GM19099 (cell line): ENCODE data around the gene KDM6B.
A peak's percentile ranks its signal among the peaks of the same experiment; 100 is the strongest.

Experiments
- POLR2A ChIP-seq: IDR thresholded peaks from 3 replicates; pipeline ENCODE4 v1.6.1; 2011; ENCODE audit warnings: low read depth; ENCODE audit not compliant: insufficient read length; ENCODE audit errors: extremely low read depth

The KDM6B gene

DNA sequence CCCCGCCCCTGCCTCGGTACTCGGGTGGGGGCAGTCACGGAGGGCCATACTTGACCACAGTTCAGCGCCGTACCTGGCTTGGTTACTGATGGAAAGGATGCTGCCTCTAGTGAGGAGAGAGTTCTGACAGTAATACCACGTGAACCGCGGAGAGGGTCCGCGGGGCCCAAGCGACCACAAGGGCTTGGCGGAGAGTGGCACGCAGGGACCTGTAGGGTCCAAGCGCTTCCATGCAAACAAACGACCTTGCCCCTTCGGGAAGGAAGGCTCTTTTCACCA, 9.2 kb downstream of the KDM6B start:
- TF ChIP-seq POLR2A: no peak

DNA sequence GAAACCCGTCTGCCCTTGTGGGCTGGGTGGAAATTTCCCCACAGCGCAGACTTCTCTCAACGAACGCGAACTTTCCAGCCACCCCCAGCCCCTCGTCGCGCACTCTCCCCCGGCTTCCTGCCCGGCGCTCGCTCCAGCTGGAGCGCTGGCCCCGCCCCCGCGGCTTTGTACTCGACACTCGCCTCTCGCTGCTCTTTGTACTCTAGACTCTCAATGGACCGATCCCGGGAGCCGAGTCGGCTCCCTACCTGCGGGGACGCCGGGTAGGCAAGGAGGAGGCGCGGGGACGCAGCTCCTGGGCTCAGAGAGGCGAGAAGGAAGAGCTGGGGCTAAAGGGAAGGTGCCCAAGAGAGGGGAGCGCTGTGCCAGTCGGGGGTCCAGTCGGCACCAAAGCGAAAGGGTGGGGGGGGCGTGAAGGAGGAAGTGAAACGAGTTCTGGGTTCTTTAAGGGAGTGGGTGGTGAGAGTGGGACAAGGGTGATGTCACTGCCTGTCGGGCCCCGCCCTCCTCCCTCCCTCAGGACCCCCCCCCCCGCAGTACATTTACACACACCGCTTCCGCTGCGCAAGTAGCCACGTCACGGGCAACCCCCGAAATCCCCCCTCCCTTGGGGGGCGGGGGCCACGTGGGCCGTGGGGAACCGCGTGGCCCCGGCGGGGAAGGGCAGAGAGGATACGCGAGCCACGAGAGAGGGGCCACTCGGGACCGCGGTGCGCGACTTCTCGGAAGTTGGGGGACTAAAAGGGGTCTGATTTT, 9.7 kb downstream of the KDM6B start:
- peak; percentile 62 for TF ChIP-seq POLR2A

DNA sequence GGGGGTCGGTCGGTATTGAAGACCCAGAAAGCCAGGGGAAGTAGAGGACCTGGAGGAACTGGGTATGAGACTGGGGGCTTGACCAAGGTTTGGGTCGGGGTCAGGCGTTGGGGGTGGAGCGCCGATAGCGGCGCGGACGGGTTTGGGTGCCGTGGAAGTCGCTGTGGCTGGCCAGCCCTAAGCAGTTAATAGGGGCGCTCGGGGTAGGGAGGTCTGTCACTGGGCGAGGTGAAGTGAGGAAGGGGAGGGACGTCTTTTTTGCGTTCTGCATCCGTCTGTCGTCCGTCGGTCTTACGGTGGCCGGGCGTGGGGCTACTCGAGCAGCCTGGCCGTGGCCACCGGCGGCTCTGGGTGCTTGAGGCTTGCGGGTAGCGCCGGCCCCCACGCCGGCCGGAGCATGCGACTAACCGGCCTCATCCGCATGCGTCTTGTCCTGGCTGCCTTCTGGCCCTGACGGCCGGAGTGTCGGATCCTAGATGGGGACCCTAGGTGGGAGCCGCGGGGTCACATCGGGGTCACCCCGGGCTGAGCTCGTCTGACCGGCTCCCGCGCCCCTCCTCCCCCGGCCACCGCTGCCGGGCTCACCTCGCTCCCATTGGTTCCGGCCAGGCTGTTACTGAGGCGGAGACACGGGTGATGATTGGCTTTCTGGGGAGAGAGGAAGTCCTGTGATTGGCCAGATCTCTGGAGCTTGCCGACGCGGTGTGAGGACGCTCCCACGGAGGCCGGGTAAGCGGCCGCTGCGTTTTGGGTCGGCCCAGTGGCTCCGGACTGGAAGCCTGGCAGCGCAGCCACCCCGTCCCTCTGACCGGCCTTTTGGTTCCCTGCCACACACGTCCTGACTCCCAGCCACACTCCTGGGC, 10.5 kb downstream of the KDM6B start:
- TF ChIP-seq POLR2A: peak; percentile 36

DNA sequence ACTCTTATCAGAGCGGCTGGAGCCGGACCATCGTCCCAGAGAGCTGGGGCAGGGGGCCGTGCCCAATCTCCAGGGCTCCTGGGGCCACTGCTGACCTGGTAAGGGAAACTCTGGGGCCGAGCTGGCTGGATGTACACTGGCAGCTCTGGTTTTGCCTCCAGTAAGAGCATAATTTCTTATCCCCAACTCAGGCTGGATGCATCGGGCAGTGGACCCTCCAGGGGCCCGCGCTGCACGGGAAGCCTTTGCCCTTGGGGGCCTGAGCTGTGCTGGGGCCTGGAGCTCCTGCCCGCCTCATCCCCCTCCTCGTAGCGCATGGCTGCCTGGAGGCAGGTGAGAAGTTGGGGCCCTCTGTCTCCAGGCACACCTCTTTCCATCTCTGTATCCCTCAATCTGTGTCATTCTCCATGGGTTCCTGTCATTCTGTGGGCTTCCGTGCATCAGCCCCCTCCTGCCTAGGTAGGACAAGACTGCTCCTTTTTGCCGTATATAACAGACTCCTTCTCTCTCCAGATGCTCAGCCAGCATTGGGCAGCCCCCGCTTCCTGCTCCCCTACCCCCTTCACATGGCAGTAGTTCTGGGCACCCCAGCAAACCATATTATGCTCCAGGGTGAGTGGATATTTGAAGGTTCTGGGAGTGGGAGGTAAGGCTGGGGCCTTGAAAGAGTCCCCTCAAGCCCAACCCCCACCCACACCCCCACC, 11.5 kb downstream of the KDM6B start:
- TF ChIP-seq POLR2A: no peak

DNA sequence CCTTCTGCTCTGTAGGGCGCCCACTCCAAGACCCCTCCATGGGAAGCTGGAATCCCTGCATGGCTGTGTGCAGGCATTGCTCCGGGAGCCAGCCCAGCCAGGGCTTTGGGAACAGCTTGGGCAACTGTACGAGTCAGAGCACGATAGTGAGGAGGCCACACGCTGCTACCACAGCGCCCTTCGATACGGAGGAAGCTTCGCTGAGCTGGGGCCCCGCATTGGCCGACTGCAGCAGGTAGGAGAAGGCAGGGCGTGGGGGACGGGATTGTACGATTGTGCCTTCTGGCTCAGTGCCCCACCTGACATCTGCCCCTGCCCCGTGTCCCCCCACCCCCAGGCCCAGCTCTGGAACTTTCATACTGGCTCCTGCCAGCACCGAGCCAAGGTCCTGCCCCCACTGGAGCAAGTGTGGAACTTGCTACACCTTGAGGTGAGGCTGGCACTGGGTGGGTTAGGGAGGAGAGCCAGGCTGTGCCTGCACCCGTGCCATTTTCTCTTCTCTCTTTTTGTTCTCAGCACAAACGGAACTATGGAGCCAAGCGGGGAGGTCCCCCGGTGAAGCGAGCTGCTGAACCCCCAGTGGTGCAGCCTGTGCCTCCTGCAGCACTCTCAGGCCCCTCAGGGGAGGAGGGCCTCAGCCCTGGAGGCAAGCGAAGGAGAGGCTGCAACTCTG, 12.2 kb downstream of the KDM6B start:
- TF ChIP-seq POLR2A: no peak

DNA sequence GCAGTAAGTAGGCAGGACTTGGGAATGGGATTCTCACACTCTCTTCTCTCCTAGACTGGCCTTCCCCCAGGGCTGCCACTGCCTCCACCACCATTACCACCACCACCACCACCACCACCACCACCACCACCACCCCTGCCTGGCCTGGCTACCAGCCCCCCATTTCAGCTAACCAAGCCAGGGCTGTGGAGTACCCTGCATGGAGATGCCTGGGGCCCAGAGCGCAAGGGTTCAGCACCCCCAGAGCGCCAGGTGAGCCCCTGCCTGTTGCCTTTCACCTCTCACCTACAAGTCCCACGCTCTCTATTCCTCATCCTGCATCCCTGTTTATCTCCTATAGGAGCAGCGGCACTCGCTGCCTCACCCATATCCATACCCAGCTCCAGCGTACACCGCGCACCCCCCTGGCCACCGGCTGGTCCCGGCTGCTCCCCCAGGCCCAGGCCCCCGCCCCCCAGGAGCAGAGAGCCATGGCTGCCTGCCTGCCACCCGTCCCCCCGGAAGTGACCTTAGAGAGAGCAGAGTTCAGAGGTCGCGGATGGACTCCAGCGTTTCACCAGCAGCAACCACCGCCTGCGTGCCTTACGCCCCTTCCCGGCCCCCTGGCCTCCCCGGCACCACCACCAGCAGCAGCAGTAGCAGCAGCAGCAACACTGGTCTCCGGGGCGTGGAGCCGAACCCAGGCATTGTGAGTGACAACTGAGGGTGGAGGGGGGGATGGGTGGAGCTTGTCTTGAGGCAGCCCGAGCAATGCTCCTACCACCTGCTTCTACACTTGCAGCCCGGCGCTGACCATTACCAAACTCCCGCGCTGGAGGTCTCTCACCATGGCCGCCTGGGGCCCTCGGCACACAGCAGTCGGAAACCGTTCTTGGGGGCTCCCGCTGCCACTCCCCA, 13.0 kb downstream of the KDM6B start:
- no peak for TF ChIP-seq POLR2A

DNA sequence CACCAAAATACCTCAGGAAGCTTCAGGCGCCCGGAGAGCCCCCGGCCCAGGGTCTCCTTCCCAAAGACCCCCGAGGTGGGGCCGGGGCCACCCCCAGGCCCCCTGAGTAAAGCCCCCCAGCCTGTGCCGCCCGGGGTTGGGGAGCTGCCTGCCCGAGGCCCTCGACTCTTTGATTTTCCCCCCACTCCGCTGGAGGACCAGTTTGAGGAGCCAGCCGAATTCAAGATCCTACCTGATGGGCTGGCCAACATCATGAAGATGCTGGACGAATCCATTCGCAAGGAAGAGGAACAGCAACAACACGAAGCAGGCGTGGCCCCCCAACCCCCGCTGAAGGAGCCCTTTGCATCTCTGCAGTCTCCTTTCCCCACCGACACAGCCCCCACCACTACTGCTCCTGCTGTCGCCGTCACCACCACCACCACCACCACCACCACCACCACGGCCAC, 14.1 kb downstream of the KDM6B start:
- TF ChIP-seq POLR2A: no peak

DNA sequence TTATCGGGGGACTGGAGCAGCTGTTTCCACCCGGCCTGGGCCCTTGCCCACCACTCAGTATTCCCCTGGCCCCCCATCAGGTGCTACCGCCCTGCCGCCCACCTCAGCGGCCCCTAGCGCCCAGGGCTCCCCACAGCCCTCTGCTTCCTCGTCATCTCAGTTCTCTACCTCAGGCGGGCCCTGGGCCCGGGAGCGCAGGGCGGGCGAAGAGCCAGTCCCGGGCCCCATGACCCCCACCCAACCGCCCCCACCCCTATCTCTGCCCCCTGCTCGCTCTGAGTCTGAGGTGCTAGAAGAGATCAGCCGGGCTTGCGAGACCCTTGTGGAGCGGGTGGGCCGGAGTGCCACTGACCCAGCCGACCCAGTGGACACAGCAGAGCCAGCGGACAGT, 14.7 kb downstream of the KDM6B start:
- TF ChIP-seq POLR2A: no peak

DNA sequence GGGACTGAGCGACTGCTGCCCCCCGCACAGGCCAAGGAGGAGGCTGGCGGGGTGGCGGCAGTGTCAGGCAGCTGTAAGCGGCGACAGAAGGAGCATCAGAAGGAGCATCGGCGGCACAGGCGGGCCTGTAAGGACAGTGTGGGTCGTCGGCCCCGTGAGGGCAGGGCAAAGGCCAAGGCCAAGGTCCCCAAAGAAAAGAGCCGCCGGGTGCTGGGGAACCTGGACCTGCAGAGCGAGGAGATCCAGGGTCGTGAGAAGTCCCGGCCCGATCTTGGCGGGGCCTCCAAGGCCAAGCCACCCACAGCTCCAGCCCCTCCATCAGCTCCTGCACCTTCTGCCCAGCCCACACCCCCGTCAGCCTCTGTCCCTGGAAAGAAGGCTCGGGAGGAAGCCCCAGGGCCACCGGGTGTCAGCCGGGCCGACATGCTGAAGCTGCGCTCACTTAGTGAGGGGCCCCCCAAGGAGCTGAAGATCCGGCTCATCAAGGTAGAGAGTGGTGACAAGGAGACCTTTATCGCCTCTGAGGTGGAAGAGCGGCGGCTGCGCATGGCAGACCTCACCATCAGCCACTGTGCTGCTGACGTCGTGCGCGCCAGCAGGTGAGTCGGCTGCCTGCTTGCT, 15.2 kb downstream of the KDM6B start:
- TF ChIP-seq POLR2A: no peak

DNA sequence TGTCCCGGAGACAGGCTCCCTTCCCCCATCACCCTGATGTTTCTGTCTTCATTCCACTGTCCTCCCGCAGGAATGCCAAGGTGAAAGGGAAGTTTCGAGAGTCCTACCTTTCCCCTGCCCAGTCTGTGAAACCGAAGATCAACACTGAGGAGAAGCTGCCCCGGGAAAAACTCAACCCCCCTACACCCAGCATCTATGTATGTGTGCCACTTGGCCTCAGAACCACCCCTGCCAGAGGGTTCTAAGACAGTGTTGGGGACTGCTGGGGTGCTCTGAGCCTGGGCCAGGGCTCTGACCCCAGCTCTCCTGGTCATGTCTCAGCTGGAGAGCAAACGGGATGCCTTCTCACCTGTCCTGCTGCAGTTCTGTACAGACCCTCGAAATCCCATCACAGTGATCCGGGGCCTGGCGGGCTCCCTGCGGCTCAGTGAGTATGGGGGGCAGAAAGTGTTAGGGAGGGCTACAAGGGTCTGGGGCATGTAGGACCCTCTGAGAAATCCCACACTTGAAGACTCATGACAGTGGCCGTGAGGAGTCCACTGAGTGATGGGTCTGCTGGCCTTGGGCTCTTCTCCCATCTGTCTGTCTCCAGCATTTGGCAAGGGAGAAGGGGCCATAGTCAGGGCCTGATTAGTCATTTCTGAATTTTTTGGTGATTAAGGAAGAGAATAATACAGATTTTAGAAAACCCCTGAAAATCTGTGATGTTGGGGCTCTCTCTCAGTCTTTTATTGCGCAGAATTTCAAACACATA, 15.9 kb downstream of the KDM6B start:
- no peak for TF ChIP-seq POLR2A

DNA sequence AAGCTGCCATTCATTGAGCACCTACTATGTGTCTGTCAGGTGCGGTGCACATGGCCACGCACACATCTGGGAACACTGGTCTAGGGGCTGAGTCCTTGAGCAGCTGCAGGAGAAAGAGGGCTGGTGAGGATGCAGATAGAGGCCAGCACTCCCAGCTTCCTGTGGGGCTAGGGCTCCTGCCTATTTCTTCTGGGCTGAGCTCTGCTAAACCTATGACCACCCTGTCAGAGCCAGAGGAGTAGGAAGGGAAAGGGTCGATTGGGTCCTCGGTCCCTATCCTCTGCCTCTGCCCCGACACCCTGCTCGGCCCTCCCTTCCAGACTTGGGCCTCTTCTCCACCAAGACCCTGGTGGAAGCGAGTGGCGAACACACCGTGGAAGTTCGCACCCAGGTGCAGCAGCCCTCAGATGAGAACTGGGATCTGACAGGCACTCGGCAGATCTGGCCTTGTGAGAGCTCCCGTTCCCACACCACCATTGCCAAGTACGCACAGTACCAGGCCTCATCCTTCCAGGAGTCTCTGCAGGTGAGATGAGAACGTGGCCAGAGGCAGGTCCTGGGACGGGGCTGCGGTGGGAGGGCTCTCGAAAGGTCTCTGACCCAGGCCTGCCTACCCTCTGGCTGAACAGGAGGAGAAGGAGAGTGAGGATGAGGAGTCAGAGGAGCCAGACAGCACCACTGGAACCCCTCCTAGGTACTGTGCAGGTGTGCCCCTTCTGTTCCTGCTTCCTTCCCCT, 16.9 kb downstream of the KDM6B start:
- TF ChIP-seq POLR2A: no peak
